ENCODE data around the gene NUP153.

DNA sequence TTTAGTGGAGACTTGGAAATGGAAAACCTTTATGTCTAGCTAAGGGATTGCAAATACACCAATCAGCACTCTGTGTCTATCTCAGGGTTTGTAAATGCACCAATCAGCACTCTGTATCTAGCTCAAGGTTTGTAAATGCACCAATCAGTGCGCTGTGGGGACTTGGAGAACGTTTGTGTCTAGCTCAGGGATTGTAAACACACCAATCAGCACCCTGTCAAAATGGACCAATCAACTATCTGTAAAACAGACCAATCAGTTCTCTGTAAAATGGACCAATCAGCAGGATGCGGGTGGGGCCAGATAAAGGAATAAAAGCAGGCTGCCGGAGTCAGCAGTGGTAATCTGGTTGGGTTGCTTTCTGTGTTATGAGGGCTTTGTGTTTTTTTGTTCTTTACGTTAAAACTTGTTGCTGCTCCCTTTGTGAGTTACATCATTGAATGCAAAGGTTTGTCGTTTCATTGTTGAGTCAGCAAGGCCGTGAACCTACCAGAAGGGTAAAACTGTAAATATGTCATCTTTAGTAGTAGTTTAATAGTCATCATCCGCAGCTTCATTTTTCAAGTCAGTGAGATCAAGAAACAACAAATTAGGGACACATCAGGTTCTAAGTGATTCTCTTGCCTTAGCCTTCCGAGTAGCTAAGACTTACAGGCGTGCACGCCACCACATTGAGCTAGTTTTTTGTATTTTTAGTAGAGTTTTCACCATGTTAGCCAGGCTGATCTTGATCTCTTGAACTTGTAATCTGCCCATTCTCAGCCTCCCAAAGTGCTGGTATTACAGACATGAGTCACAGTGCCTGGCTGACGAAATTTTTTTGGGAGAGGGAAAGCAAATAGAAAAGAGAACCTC is 22.7 kb upstream of the NUP153 start:
- TF ChIP-seq, protein P1, sequence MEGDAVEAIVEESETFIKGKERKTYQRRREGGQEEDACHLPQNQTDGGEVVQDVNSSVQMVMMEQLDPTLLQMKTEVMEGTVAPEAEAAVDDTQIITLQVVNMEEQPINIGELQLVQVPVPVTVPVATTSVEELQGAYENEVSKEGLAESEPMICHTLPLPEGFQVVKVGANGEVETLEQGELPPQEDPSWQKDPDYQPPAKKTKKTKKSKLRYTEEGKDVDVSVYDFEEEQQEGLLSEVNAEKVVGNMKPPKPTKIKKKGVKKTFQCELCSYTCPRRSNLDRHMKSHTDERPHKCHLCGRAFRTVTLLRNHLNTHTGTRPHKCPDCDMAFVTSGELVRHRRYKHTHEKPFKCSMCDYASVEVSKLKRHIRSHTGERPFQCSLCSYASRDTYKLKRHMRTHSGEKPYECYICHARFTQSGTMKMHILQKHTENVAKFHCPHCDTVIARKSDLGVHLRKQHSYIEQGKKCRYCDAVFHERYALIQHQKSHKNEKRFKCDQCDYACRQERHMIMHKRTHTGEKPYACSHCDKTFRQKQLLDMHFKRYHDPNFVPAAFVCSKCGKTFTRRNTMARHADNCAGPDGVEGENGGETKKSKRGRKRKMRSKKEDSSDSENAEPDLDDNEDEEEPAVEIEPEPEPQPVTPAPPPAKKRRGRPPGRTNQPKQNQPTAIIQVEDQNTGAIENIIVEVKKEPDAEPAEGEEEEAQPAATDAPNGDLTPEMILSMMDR (IDR thresholded peaks at IDR 0.05): no peak
- TF ChIP-seq EZH2 (IDR thresholded peaks at IDR 0.05): no peak
- TF ChIP-seq EZH2phosphoT487 (IDR thresholded peaks at IDR 0.05): no peak

Measured in neural progenitor cell (in vitro differentiated cells).